COR-L47 (cell line): ENCODE data around the gene KNCN.
A peak's percentile ranks its signal among the peaks of the same experiment; 100 is the strongest.

Experiments used
- DNase-seq: peaks from one replicate; lab custom pipeline; 2025; lab: John Stamatoyannopoulos, UW

Gene KNCN

DNA sequence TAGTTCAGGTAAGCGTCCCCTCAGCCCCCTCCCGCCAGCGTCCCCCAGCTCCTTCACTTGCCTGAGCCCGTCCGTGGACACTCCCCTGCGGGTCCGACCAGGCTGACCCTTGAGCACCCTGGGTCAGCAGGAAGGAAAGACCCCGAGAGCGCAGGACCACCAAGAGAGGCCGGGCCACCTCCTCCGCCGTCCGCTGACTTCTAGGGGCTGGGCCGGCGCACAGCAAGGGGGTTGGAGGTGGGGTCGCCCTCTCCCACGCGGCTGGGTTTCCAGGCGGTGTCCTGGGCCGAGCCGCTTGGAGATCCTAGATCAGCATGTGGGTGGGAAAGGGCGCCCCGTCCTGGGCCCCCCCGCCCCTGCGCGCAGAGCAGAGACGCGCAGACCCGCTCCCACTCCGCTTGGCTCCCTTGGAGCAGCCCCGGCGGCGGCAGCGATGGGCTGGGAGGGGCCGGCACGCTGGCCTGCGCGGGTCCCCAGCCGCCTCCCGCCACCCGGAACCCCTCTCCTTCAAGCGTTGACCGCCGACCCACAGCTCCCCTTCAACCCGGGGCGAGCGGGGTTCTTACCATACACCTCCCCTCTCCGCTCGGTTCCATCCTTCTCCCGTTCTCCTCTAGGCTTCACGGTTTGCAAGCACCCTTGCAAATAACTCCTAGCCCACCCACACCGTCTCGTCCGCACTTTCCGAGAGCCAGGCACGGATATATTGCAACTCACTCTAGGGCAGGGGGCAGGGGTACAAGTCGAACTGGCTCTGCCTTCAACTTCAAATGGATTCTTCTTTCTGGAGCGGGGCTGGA is 7.5 kb downstream of the KNCN start:
- DNase-seq: no peak

DNA sequence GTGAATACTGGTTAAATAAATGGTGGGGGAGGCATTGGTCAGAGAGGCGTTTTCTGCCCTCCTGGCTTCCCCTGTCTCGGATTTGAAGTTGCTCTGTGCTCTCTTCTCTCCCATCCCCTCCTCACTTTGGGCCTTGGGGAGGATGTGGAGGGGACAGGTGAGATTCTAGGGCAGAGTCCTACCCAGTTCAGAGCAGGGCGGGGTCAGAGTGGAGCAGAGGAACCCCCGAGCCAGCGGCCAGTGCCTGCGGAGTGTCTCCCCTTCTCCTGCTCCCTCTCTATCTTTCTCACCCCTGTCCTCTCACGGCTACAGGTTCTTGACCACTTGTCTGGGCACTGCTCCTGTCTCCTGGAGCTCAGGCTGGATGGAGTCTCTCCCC is 8.1 kb downstream of the KNCN start:
- no peak for DNase-seq

DNA sequence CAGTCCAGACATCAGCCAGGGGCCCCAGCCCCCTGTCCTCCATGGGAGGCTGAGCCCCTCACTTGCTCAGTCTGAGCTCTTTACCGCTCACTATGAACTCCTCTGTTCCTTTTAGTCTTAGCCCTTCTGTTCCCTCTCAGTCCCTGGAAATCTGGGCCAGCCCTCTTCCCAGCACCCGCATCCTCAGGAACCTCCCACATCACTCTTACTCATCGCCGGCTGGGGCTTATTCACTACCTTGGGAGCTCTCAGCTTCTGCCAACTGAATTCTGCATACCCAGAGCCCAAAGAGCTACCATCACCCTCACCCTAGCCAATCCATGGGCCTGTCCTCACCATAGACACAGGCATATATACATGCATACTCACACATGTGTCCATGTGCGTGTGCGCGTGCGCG is 11.5 kb downstream of the KNCN start:
- no peak for DNase-seq

DNA sequence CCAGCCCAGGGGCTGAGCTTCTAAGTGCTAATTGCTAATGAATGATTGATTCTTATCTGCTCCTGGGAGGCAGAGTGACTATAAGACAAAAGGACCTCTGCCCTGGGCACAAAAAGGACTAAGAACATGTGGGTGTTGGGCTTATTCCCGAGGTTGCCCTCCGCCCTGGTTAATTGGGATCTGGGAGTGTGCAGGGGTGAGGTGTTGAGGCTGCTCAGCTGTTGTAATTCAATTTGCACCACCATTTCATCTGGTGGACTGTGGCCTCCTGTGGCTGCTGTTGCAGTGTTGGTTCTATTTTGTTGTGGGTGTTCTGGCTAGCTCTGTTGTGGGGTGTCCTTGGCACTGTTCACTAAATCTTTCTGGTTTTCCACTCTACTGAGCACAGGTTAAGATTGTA is 13.3 kb downstream of the KNCN start:
- DNase-seq: no peak

DNA sequence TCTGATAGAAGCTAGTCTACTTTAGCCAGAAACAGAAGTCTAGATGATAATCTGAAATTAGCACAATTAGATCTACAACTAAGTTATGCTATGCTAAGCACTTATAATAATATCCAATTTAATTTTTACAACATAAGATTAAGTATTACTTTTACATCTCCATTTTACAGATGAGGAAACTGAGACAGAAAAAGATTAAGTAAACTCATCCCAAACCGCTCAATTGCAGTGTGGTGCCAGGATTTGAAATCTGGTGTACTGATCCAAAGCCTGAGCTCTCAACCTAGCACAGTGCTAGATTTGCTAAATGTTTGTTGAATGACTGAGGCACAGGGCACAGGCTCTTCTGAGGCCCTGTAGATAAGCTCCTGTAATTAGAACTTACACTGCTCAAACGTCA is 13.8 kb downstream of the KNCN start:
- no peak for DNase-seq

DNA sequence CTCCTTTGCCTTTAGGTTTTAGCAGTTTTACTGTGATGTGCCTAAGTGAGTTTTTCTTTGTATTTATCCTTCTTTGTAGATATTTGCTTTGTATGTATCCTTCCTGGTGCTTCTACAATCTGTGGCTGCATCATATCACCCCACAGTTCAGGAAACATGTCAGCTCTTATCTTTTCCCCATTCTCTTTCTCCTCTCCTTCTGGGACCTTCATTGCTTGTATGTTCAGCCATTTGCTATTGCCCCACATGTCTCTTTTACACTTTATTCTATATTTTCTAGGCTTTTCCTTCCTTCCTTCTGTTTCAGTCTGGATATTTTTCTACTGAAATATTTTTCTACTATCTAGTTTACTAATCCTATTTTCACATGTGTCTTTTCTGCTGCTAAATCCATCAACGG is 14.9 kb downstream of the KNCN start:
- DNase-seq: no peak

DNA sequence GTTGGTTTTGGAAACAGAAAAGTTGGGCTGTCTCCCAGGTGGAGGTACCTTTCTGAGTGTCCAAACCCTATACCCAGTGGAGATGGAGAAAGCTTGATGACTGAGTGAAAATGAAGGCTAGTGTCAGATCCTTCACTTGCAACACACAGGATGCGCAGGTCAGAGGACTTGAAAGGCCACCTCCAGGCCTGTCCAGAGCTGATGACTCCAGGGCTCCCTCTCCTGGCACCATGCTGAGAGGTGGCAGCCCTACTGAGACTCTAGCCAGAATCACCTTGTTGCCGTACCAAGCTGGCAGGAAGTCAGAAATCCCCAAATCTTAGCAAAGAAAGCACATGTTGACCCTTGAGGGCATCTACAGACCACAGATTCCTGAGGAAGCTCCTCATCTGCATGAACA is 16.4 kb downstream of the KNCN start:
- DNase-seq: no peak

DNA sequence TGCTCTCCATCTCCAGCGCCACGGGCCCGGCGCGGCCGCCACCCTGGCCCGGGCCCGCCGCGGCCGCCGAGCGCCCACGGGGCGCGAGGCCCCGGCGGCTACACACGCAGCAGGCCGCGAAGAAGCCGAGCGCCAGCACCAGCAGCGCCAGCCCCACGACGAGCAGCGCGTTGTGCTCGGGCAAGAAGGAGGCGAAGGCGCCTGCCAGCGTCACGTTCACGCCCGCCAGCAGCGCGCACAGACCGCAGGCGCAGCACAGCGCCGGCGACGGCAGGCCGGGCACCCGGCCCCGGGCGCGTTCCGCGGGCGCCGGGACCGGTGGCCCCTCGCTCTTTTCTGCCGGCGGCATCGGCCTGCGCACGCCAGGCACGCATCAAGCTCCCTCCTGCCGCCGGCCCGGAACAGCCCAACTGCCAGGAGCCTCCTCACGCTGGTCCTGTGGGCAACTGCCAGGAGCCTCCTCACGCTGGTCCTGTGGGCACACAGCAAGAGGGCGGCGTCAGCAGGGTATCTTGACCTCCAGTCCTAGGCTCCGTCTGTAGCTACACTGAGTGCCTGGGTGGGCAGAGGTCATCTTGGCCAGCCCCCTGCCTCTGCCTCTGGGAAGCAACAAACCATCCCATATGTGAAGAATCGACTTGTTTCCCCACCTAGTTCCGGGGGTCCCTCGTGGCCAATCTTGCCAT is 18.1 kb downstream of the KNCN start:
- DNase-seq: no peak

DNA sequence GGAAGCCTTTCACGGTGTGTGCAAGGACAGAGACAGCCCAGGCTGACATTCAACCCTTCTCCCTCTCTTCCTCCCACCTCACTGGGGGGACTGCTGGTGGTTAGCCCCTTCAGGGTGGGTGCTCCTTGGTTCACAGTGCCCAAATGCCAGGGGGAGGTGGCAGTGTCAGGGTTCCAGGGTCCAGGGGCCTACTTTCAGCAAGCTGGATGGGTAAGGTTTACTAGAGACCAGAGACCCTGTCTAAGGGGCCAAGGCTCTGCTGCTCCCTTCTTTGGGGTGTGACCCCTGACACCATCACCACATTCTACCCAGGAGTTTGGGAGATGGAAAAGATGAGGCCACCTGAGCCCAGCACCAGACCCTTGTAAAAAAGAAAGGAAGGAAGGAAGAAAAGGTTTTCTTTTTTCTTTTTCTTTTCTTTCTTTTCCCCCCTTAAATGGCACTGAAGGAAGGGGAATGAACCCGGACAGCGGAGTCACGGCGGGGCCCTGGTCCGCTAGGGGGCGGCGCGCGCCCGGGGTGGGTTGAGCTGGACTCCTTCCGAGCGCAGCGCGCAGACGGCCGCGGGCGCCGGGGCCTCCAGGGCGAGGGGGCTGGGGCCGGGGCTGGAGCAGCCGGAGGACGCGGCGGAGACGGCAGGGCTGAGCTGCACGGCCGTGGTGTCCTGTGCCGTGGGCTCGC is 18.8 kb downstream of the KNCN start:
- DNase-seq: peak; percentile 42

DNA sequence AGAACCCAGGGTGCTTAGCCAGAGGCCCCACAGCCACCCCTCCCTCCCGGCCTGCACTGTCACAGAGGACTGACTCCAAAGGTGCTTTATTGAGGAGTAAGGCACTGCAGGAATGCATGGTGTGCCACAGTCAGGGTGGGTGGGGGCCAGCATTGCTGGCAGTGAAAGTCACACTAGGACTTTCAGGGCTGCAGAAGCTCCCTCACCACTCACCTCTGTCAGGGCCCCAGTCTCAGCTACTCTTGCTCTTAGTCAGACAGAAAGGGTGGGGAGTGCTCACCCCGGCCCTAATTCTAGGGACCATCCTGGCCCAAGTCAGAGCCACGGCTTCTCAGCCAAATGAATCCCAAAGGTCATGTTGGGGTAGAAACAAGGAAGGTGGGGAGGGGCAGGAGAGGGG is 19.4 kb downstream of the KNCN start:
- DNase-seq: no peak

DNA sequence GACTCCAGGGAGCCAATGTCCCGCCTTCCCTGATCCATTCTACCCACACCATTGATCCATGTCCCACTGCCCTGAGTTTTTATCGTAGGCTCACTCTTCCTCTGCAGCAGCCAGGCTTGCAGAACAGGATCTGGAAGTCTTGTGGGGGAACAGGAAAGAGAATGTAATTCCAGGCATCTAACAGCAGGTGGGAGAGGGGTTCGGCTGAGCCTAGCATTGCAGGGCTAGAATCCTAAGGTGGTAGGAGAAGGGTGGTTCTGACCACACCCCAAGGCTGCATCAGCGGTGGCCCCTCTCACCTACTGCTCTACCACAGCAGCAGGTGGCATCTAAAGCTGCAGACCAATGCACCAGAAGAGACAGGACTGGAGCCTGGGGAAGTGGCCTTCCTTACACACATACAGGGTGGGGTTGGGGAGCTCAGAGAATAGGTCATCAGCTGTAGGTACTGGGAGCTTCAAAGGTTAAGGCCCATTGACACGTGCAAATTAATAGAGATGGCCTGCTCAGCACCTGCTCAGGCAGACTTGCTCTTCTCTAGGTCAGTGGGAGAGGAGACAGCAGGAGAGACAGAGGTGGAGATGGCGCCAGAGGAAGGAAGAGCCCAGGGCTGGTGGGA is 20.5 kb downstream of the KNCN start:
- no peak for DNase-seq

DNA sequence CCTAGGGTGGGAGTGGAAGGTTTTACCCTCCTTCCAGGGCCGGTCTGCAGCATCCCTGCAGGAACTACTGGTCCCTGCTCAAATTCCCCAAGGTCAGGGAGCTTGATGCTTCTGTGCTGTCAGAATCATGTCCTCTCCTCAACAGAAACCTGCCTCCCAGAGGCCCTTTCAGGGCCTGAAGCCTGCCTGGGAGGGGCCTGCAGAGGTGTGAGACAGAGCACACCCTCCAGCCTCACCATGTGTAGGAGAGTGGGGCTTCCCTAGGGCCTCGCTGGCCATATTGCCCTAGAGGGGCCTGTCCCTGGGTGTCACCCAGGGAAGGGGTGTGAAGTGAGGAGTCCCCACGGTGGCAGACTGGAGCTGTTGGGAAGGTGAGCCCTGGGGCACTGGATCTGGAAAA is 21.1 kb downstream of the KNCN start:
- DNase-seq: no peak

DNA sequence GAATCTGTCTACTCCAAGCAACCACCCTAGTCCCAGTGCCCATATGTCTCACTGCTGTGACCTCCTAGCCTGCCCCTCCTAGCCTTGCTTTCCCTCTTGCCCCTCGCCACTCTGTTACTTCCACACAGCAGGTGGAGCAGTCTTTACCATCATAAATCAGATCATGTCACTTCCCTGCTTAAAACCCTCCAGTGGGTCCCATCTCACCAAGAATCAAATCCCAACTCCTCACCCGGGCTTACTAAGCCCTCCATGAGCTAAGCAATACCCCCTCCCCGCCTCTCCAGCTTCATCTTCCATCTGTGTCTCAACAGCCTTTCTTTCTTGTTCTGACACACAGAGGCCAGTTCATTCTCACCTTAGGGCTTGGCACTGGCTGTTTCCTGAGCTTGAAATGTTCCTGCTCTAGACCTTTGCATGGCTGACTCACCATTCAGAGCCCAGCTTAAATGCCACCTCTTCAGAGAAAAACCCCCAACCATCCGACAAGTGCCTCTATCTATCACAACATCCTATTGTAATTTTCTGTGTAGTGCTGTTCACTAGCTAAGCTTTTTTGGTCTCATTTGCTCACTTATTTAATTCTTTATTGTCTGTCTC is 22.3 kb downstream of the KNCN start:
- DNase-seq: no peak

DNA sequence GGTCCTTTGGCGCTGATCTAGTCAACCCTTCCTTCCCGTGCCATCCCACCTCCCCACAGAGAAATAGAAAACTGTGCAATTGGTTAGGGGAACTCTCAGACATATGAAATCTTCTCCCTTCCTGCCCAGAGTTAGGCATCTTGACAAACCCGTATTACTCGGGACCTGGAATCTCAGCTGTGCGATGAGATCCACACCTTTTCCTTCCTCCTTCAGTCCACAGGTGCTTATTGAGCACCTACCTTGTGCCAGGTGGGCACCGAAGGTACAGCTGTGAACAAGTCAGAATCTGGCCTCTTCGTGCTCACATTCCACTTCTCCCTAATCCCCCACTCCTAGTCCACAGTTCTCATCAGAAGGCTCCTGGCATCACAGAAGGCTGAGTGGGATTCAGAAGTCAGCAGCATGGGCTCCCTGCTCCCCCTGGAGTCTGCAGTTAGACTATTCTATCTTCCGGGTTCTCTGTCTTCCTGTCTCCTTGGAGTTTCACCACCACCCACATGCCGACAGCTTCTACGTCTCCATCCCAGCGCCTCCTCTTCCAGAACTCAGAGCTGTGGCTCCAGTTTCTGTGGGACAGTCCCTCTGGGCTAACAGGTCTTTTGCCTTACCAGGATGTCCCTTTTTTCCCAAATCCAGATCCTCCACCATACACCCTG is 23.0 kb downstream of the KNCN start:
- no peak for DNase-seq

DNA sequence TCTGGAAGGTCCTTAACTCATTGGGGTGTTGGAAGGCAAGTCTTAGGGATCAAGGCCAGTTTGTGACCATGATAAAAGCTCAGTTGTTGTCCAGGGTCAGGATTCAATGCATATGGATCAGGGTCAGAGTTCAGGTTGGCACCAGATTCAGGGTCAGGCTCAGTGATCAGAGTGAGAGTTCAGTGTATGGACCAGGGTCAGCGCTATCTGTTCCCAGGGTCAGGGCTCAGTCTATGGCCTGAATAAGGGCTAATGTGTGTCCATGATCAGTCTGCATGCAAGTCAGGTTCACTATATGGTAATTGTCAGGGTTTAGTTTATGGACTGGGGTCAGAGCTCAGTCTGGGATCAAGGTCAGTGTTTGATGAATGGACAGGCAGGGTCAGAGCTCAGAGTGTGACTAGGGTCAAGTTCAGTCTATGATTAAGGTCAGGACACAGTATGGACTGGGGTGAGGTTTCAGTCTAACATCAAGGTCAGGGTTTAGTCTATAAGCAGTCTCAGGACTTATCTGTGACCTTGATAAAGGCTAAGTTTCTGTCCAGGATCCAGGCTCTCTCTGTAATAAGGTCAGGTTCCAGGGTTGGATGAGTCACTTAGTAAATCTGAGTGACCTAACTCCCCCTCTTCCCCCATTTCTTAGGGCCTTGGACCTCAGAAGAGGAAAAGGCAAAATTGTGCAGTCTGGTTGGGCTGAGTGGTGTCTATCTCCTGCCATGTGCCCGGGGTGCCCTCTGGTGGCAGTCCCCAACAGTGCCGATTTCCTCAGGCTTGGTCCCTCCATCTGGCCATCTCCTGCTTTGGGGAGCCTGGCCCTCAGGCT is 23.8 kb downstream of the KNCN start:
- peak; percentile 36 for DNase-seq

DNA sequence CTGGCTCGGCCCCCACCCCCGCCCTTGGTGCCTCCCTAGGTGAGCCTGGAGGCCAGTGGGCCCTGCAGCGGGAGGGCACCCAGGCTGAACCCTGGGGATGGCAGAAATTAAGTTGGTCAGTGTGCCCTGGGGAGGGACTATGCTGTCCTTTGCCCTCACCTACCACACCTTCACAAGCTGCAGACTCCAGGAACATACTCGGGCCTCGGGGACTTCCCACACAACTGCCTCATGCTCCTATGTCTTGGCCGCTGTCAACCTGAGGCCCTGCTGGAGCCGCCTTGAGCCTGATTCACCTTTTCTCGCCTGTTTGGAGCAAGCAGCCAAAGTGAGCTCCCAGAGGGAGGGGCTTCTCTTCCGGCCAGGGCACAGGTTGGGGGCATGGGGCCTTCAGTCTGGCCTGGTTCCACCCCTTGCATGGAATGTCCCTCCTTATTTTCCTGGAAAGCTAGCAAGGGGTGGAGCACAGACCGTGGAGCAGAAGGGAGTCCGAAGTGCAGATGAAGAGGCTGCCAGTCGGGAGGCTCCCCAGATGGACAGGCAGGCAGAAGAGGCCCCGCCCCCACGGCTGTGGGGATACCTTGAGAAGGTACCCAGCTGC is 24.7 kb downstream of the KNCN start:
- DNase-seq: no peak

DNA sequence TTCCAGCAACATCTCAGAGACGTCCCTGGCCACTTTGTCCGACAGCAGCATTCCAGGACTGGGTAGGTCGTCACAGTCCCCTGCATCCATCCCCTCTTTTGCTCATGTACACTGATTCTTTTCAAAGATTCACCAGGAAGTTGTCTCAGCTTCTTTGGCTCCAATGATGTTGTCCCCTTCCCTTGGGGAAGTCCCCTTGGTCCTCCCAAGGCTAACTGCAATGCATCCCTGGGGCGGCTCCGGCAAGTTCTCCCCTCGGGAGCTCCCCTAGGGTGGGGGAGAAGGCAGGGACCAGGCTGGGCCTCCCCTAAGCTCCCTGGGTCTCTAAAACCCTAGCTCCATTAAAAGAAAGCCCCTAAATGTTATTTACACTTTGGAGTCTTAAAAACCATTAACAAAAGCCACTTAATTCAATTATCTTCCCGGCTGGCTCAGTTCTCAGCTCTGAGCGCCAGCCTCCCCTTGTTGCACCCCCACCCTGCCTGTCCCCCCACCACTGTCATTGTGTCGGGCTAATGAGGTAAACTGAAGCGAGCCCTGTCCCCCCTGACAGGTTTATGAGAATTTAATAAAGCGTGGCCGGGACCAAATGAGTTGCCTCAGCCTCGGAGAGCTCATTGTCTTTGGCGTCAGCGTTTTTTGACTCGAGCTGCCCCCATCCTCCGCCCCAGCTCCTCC is 25.3 kb downstream of the KNCN start:
- DNase-seq: no peak

DNA sequence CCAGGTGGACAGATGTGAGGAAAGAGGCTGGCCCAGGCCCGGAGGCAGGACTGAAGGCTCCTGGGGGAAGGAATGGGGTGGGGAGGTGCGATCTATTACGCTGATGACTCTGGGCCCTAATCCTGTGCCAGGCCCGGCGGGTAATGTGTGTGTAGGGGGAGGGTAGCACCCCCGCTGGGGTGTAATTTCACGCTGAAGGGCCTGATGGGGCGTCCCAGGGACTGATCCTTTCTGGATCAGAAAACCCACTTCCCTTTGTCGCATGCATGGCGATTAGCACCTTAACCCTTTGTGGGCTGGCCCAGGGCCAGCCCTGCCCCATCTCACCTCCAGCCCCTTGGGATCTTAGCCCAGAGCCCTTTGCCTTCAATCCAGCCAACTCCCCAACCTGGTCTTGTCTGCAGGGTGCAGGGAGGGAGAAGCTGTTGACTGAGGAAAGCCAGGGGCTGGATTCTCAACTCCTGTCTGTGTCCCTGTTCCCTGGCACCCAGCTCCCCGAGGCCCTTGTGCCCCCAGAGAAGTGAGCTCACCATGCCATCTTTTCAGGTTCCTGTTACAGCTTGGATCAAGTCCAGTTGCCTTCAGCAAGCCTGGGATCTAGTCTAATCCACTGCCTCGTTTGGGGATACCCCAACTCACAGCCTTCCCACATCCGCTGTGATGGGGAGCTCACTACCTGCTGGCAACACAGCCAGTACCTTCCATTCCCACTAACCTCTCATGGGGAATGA is 26.0 kb downstream of the KNCN start:
- no peak for DNase-seq

DNA sequence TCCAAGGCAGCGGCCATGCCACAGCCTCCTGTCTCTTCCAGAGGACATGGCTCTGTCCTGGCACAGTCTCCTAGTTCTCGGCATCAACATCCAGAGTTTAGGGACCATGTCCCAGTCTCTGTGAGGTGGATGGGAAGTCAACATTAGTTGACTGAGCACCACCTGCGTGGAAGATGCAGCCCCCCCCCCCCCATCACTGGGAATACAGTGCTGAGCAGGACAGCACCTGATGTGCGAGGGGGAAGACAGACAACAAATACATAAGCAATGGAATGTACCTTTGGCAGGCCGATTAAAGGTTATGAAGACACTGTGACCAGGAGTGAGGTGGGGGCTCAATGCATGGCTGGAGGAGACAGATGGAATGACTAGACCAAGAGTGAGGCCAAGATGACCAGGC is 26.6 kb downstream of the KNCN start:
- no peak for DNase-seq
